ENCODE data around the gene ZNF318. TPM values are rescaled to one million over a fixed set of nuclear protein-coding genes. Genes with fewer than 3 reads are reported as not detected.

The ZNF318 gene
- total RNA-seq, 4 donors from 2014 or later = 5.6 to 13.5 (median 8.1) TPM

DNA sequence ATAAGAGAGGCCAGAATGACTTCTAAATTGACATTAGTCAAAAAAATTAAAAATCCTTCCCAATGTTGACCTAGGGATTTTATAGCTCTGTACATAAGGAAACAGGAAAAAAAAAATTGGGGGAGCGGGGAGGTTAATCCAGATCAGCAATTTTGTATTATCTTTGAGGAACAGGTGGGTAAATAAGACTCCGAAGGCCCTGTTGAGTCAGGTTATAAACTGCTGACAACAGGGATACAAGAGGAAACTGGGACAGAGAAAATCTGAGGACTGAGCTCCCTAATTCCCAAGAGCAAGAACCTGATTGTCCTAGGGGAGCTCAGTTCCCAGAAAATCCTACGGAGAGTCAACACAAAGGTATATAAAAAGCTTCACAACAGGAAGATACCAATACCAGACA, 34.0 kb downstream of the ZNF318 start:
- no peaks in the 10 kb centered on the region for H3K27me3 ChIP-seq
- intact Hi-C loops (cut with DNase I) = no loop called here
- TF ChIP-seq, protein P1, sequence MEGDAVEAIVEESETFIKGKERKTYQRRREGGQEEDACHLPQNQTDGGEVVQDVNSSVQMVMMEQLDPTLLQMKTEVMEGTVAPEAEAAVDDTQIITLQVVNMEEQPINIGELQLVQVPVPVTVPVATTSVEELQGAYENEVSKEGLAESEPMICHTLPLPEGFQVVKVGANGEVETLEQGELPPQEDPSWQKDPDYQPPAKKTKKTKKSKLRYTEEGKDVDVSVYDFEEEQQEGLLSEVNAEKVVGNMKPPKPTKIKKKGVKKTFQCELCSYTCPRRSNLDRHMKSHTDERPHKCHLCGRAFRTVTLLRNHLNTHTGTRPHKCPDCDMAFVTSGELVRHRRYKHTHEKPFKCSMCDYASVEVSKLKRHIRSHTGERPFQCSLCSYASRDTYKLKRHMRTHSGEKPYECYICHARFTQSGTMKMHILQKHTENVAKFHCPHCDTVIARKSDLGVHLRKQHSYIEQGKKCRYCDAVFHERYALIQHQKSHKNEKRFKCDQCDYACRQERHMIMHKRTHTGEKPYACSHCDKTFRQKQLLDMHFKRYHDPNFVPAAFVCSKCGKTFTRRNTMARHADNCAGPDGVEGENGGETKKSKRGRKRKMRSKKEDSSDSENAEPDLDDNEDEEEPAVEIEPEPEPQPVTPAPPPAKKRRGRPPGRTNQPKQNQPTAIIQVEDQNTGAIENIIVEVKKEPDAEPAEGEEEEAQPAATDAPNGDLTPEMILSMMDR (IDR thresholded peaks at IDR 0.05) = no peak
- TF ChIP-seq POLR2A (IDR thresholded peaks at IDR 0.05) = no peak

DNA sequence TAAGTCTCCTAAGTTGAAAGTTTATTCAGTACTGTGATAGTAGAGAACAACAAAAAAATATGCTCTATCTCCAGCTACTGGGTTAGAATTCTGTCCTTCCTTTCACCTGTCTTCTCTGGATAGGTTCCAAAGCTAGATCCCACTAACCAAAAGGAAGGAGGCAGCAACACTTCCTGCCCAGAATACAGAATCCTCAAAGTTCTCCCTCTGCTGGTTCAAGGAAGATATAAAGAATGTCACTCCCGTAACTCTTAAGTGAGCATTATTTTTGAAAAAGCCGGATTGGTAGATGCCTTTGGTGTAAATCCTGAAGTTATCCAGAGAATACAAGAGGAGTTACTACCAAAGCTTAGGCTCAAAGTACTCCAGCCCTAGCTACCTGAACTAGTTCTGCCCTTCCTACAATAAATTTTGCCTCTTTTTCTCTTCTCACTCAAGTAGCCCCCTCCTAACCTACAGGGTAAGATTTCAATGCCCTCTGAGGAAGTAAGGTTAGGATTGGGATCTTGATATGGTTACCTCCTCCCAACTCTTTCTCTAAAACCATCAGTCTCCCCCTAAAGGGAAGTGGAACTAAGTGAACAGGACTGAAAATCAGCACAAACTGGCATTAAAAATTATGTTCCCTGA, 34.9 kb downstream of the ZNF318 start:
- Histone ChIP-seq H3K36me3 (peaks cover 0 to 32% (median 4%) of the 10 kb centered on the region in 3 donors), H3K4me1 (peaks cover 0 to 5% (median 0%) of the 10 kb centered on the region in 3 donors), H3K27ac (no peak overlapping the region), H3K9me3 (no peaks in the 10 kb centered on the region), H3K4me3 (no peak overlapping the region), H3K27me3 (no peaks in the 10 kb centered on the region)
- no peak for DNase-seq
- 30 to 58% methylated on average over 2 of the region's 2 CpGs for WGBS, 2 donors
- TF ChIP-seq, protein P1 (IDR thresholded peaks at IDR 0.05) = peak; percentile 19 to 74 (median 47)
- TF ChIP-seq POLR2A (IDR thresholded peaks at IDR 0.05) = no peak
- intact Hi-C loops (cut with DNase I) = no loop called here

More for the DNA sequence above, 34.0 kb downstream of the ZNF318 start:
- Histone ChIP-seq H3K4me3 (no peak overlapping the region), H3K36me3 (peaks cover 0 to 41% (median 8%) of the 10 kb centered on the region in 3 donors), H3K4me1 (peaks cover 0 to 5% (median 0%) of the 10 kb centered on the region in 3 donors), H3K27ac (no peak overlapping the region), H3K9me3 (no peaks in the 10 kb centered on the region)
- WGBS, 2 donors = 84% methylated on average over 3 of the region's 3 CpGs
- no peak for DNase-seq

DNA sequence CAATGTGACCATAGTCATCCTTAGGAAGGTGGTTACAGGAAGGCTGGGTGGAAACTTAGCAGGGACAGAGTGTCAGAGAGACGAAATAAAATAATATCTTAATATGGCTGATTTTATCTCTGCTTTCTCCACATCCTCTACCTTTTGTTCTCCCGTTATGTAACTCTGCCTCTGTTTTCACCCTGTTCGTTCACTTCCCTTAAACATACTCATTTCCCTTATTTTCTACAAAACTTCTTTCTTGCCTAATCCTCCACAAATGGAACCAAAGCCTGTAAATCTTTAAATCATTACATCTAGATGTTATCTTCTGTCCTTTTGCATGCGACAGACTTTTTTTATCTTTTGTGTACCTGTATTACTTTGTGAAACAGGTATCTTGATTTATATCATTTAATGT, 37.6 kb downstream of the ZNF318 start:
- WGBS, 2 donors = 59 to 61% methylated on average over 4 of the region's 4 CpGs
- DNase-seq = no peak
- intact Hi-C loops (cut with DNase I) = no loop called here
- TF ChIP-seq, protein P1 (IDR thresholded peaks at IDR 0.05) = no peak
- TF ChIP-seq POLR2A (IDR thresholded peaks at IDR 0.05) = no peak
- Histone ChIP-seq H3K27ac (no peak overlapping the region), H3K36me3 (peaks cover 0 to 13% (median 0%) of the 10 kb centered on the region in 3 donors), H3K4me1 (peaks cover 0 to 5% (median 0%) of the 10 kb centered on the region in 3 donors), H3K9me3 (no peaks in the 10 kb centered on the region), H3K4me3 (no peak overlapping the region), H3K27me3 (no peaks in the 10 kb centered on the region)

DNA sequence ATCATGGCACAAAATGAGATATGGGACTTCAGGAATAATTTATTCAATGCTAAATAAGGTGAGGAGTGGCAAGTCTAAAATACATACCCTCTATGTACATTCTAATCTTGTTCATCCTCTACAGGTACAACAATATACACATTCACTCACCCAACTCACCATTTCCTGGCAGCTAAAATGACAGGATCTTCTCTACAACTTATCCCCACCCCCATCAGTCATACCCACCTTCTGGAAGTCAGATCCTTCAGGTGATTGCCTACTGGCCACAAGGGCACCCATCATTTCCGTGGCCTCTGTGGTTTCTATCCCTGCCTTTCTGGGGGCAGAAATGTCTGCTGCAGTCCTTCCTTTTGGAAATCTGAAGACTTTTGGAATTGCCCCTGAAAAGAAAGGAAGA, 38.0 kb downstream of the ZNF318 start:
- 69 to 88% methylated on average over 1 of the region's 1 CpG for WGBS, 2 donors
- intact Hi-C loops (cut with DNase I) = no loop called here

DNA sequence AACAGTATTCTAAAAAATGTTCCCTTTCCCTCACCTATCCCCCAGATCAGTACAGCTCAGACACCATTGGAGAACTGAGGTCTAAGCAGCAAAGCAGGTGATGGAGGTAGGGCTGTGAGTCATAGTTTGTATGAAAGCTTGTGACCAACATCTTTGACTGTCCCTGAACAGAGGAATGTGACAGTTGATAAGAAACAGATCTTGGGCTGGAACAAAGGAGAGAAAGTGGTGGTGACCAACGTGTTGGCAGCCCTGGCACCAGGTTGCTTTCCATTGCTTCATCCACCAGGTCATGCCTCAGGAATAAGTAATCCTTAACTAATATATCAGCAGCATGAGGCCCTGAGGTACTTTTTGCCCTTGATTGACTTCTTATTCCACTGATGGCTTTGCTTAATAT, 40.9 kb downstream of the ZNF318 start:
- Histone ChIP-seq H3K36me3 (peaks cover 0 to 9% (median 0%) of the 10 kb centered on the region in 3 donors), H3K27ac (no peak overlapping the region), H3K27me3 (no peaks in the 10 kb centered on the region), H3K9me3 (no peaks in the 10 kb centered on the region), H3K4me1 (no peaks in the 10 kb centered on the region), H3K4me3 (no peak overlapping the region)
- TF ChIP-seq POLR2A (IDR thresholded peaks at IDR 0.05) = no peak
- TF ChIP-seq, protein P1 (IDR thresholded peaks at IDR 0.05) = no peak
- intact Hi-C loops (cut with DNase I) = no loop called here
- no peak for DNase-seq
- 13 to 42% methylated on average over 1 of the region's 1 CpG for WGBS, 2 donors

More for the DNA sequence above, 38.0 kb downstream of the ZNF318 start:
- DNase-seq = no peak
- Histone ChIP-seq H3K27ac (no peak overlapping the region), H3K36me3 (peaks cover 0 to 13% (median 0%) of the 10 kb centered on the region in 3 donors), H3K4me1 (peaks cover 0 to 5% (median 0%) of the 10 kb centered on the region in 3 donors), H3K27me3 (no peaks in the 10 kb centered on the region), H3K4me3 (no peak overlapping the region), H3K9me3 (no peaks in the 10 kb centered on the region)
- no peak for TF ChIP-seq POLR2A (IDR thresholded peaks at IDR 0.05)
- TF ChIP-seq, protein P1 (IDR thresholded peaks at IDR 0.05) = no peak
